ENCODE measurements around the gene SERINC3.

DNA sequence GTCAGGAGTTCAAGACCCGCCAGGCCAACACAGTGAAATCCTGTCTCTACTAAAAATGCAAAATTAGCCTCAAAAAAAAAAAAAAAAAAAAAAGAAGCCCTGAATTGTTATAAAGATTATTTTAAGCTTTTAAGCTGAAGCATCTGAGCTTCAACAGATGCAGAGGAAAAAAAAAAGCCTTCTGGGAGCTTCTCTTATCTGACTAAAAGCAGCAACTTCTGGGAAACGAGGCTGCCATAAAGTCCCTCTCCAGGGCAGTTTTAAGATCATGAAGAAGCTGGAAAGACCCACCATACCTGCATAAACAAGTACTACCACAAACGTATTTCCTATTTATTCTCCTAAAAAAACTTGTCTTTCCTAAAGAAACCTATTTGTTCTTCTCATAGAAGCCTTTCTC is 3.6 kb downstream of the SERINC3 start:
- TF ChIP-seq, protein P1, sequence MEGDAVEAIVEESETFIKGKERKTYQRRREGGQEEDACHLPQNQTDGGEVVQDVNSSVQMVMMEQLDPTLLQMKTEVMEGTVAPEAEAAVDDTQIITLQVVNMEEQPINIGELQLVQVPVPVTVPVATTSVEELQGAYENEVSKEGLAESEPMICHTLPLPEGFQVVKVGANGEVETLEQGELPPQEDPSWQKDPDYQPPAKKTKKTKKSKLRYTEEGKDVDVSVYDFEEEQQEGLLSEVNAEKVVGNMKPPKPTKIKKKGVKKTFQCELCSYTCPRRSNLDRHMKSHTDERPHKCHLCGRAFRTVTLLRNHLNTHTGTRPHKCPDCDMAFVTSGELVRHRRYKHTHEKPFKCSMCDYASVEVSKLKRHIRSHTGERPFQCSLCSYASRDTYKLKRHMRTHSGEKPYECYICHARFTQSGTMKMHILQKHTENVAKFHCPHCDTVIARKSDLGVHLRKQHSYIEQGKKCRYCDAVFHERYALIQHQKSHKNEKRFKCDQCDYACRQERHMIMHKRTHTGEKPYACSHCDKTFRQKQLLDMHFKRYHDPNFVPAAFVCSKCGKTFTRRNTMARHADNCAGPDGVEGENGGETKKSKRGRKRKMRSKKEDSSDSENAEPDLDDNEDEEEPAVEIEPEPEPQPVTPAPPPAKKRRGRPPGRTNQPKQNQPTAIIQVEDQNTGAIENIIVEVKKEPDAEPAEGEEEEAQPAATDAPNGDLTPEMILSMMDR (IDR thresholded peaks at IDR 0.05) = no peak
- TF ChIP-seq FOXP1 (CRISPR knock-in tag; IDR thresholded peaks at IDR 0.05; ENCODE audit: borderline replicate concordance) = no peak
- TF ChIP-seq, protein P2, sequence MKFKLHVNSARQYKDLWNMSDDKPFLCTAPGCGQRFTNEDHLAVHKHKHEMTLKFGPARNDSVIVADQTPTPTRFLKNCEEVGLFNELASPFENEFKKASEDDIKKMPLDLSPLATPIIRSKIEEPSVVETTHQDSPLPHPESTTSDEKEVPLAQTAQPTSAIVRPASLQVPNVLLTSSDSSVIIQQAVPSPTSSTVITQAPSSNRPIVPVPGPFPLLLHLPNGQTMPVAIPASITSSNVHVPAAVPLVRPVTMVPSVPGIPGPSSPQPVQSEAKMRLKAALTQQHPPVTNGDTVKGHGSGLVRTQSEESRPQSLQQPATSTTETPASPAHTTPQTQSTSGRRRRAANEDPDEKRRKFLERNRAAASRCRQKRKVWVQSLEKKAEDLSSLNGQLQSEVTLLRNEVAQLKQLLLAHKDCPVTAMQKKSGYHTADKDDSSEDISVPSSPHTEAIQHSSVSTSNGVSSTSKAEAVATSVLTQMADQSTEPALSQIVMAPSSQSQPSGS (CRISPR knock-in tag; IDR thresholded peaks at IDR 0.05; ENCODE audit: borderline replicate concordance, low read depth) = no peak
- TF ChIP-seq NR3C1 (CRISPR knock-in tag; conservative IDR thresholded peaks at IDR 0.05; ENCODE audit: low read depth) = no peak
- TF ChIP-seq, protein P3, sequence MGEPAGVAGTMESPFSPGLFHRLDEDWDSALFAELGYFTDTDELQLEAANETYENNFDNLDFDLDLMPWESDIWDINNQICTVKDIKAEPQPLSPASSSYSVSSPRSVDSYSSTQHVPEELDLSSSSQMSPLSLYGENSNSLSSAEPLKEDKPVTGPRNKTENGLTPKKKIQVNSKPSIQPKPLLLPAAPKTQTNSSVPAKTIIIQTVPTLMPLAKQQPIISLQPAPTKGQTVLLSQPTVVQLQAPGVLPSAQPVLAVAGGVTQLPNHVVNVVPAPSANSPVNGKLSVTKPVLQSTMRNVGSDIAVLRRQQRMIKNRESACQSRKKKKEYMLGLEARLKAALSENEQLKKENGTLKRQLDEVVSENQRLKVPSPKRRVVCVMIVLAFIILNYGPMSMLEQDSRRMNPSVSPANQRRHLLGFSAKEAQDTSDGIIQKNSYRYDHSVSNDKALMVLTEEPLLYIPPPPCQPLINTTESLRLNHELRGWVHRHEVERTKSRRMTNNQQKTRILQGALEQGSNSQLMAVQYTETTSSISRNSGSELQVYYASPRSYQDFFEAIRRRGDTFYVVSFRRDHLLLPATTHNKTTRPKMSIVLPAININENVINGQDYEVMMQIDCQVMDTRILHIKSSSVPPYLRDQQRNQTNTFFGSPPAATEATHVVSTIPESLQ (CRISPR knock-in tag; IDR thresholded peaks at IDR 0.05) = no peak
- TF ChIP-seq CREB1 (CRISPR knock-in tag; IDR thresholded peaks at IDR 0.05) = no peak
- TF ChIP-seq ZNF138 (CRISPR knock-in tag; conservative IDR thresholded peaks at IDR 0.05) = no peak
- TF ChIP-seq, protein P4, sequence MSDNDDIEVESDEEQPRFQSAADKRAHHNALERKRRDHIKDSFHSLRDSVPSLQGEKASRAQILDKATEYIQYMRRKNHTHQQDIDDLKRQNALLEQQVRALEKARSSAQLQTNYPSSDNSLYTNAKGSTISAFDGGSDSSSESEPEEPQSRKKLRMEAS (CRISPR knock-in tag; IDR thresholded peaks at IDR 0.05) = no peak
- TF ChIP-seq, protein P5, sequence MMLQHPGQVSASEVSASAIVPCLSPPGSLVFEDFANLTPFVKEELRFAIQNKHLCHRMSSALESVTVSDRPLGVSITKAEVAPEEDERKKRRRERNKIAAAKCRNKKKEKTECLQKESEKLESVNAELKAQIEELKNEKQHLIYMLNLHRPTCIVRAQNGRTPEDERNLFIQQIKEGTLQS (CRISPR knock-in tag; conservative IDR thresholded peaks at IDR 0.05) = no peak
- TF ChIP-seq, protein P6, sequence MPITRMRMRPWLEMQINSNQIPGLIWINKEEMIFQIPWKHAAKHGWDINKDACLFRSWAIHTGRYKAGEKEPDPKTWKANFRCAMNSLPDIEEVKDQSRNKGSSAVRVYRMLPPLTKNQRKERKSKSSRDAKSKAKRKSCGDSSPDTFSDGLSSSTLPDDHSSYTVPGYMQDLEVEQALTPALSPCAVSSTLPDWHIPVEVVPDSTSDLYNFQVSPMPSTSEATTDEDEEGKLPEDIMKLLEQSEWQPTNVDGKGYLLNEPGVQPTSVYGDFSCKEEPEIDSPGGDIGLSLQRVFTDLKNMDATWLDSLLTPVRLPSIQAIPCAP (CRISPR knock-in tag; IDR thresholded peaks at IDR 0.05) = no peak
- TF ChIP-seq, protein P7, sequence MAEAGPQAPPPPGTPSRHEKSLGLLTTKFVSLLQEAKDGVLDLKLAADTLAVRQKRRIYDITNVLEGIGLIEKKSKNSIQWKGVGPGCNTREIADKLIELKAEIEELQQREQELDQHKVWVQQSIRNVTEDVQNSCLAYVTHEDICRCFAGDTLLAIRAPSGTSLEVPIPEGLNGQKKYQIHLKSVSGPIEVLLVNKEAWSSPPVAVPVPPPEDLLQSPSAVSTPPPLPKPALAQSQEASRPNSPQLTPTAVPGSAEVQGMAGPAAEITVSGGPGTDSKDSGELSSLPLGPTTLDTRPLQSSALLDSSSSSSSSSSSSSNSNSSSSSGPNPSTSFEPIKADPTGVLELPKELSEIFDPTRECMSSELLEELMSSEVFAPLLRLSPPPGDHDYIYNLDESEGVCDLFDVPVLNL (CRISPR knock-in tag; IDR thresholded peaks at IDR 0.05; ENCODE audit: borderline replicate concordance, low read depth) = no peak
- no peak for TF ChIP-seq NR1H2 (CRISPR knock-in tag; IDR thresholded peaks at IDR 0.05)
- no peak for TF ChIP-seq GABPB1 (CRISPR knock-in tag; IDR thresholded peaks at IDR 0.05)
- TF ChIP-seq, protein P8, sequence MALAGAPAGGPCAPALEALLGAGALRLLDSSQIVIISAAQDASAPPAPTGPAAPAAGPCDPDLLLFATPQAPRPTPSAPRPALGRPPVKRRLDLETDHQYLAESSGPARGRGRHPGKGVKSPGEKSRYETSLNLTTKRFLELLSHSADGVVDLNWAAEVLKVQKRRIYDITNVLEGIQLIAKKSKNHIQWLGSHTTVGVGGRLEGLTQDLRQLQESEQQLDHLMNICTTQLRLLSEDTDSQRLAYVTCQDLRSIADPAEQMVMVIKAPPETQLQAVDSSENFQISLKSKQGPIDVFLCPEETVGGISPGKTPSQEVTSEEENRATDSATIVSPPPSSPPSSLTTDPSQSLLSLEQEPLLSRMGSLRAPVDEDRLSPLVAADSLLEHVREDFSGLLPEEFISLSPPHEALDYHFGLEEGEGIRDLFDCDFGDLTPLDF (CRISPR knock-in tag; IDR thresholded peaks at IDR 0.05) = no peak

Data from WTC11 (cell line).